HepG2 (cell line): ENCODE measurements around the gene SAC3D1. TPM values are rescaled to one million over a fixed set of nuclear protein-coding genes. Genes with fewer than 3 reads are reported as not detected.

Source experiments
- ATF7-NPFF ChIP-seq: sonication (generic); formaldehyde crosslinking; IDR thresholded peaks from 2 replicates; pipeline ENCODE4 v1.8.1; 2023; ENCODE audit warnings: mild to moderate bottlenecking, low read depth, missing genetic modification reagents, moderate library complexity
- CHD4 ChIP-seq: fragments of 200-600 bp; sonication (generic); IDR thresholded peaks from 2 replicates; pipeline ENCODE4 v1.7.0; 2017; ENCODE audit warnings: mild to moderate bottlenecking, low read length, borderline replicate concordance
- FOXA1 ChIP-seq, 2 experiments: fragments of 450-650 bp in 1 of 2; sonication (generic) in 1 of 2; formaldehyde crosslinking in 1 of 2; IDR thresholded peaks; 2 replicates each; pipeline versions ENCODE4 v1.4.0 to v1.6.1; 2016 to 2020; ENCODE audit warnings: missing genetic modification reagents in 1 of 2
- HMG20A ChIP-seq: IDR thresholded peaks from 2 replicates; pipeline ENCODE4 v1.6.1; 2016; ENCODE audit warnings: borderline replicate concordance
- HOXA3 ChIP-seq: sonication (generic); formaldehyde crosslinking; IDR thresholded peaks from 2 replicates; pipeline ENCODE4 v1.5.0; 2020; ENCODE audit warnings: missing genetic modification reagents
- MIER2 ChIP-seq: IDR thresholded peaks from 2 replicates; pipeline ENCODE4 v1.6.1; 2016; ENCODE audit warnings: missing biosample characterization, missing genetic modification reagents
- NR2F1 ChIP-seq, 2 experiments: fragments of 450-650 bp in 1 of 2; formaldehyde crosslinking in 1 of 2; IDR thresholded peaks; 2 replicates each; pipeline versions ENCODE4 v1.5.0 to v1.6.1; 2016 to 2020; ENCODE audit warnings: mild to moderate bottlenecking in 1 of 2, missing compliant biosample characterization in 1 of 2, missing genetic modification reagents in 1 of 2, moderate library complexity in 1 of 2
- STAT5B ChIP-seq: sonication (generic); formaldehyde crosslinking; IDR thresholded peaks from 2 replicates; pipeline ENCODE4 v1.4.0; 2020; ENCODE audit warnings: missing genetic modification reagents
- ZKSCAN8 ChIP-seq: IDR thresholded peaks from 2 replicates; pipeline ENCODE4 v1.6.1; 2016; ENCODE audit warnings: borderline replicate concordance, missing genetic modification reagents, missing compliant biosample characterization
- ZNF17 ChIP-seq: sonication (generic); formaldehyde crosslinking; IDR thresholded peaks from 2 replicates; pipeline ENCODE4 v1.5.0; 2020; ENCODE audit warnings: mild to moderate bottlenecking, missing genetic modification reagents
- ZNF263 ChIP-seq: sonication (generic); formaldehyde crosslinking; IDR thresholded peaks from 2 replicates; pipeline ENCODE4 v1.4.0; 2020; ENCODE audit warnings: missing genetic modification reagents
- ZNF367 ChIP-seq: sonication (generic); formaldehyde crosslinking; IDR thresholded peaks from 2 replicates; pipeline ENCODE4 v1.4.0; 2020; ENCODE audit warnings: missing genetic modification reagents, borderline replicate concordance
- ZNF530 ChIP-seq: sonication (generic); formaldehyde crosslinking; IDR thresholded peaks from 2 replicates; pipeline ENCODE4 v1.5.0; 2020; ENCODE audit warnings: low read depth, mild to moderate bottlenecking, missing genetic modification reagents
- ZNF556 ChIP-seq: sonication (generic); formaldehyde crosslinking; IDR thresholded peaks from 2 replicates; pipeline ENCODE4 v1.4.0; 2020; ENCODE audit warnings: mild to moderate bottlenecking, missing genetic modification reagents, borderline replicate concordance
- polyA plus RNA-seq, 8 experiments: library from polyadenylated mRNA; depleted of rRNA in 3 of 8; stranded (reverse) in 7 of 8; unstranded in 1 of 8; fragments of >200 nt; fragmentation: Illumina TruSeq in 4 of 8; extraction: Trizol in 4 of 8; gene quantifications; 2 replicates each; pipeline versions ENCODE4 v1.2.1 to v1.2.3, GENCODE V29; 2011 to 2016; ENCODE audit warnings: low read depth in 4 of 8, missing spikeins in 1 of 8, mixed read lengths in 1 of 8; ENCODE audit not compliant: insufficient read depth in 1 of 8
- total RNA-seq, 5 experiments: library from RNA; depleted of rRNA; stranded (reverse); fragments of >200 nt; fragmentation: Illumina TruSeq; extraction: Trizol; gene quantifications; 2 replicates each; pipeline ENCODE4 v1.2.3, GENCODE V29; 2016; ENCODE audit warnings: low read depth in 1 of 5
- TF ChIP-seq, protein P1 (sequence below), 2 experiments: sonication (generic) in 1 of 2; formaldehyde crosslinking in 1 of 2; IDR thresholded peaks; 2 replicates each; pipeline versions ENCODE4 v1.5.1 to v1.6.1; 2011 to 2020; ENCODE audit warnings: borderline replicate concordance in 1 of 2, low read depth in 1 of 2, low read length in 1 of 2, mild to moderate bottlenecking in 1 of 2, missing genetic modification reagents in 1 of 2, moderate library complexity in 1 of 2
- TF ChIP-seq, protein P2 (sequence below): sonication (generic); formaldehyde crosslinking; IDR thresholded peaks from 2 replicates; pipeline ENCODE4 v1.4.0; 2020; ENCODE audit warnings: missing genetic modification reagents
- TF ChIP-seq, protein P3 (sequence below): sonication (generic); formaldehyde crosslinking; IDR thresholded peaks from 2 replicates; pipeline ENCODE4 v1.5.0; 2020; ENCODE audit warnings: missing genetic modification reagents
- TF ChIP-seq, protein P4 (sequence below): sonication (generic); formaldehyde crosslinking; IDR thresholded peaks from 2 replicates; pipeline ENCODE4 v1.4.0; 2020; ENCODE audit warnings: mild to moderate bottlenecking, missing genetic modification reagents
- TF ChIP-seq, protein P5 (sequence below): sonication (generic); formaldehyde crosslinking; IDR thresholded peaks from 2 replicates; pipeline ENCODE4 v1.5.1; 2020; ENCODE audit warnings: mild to moderate bottlenecking, missing genetic modification reagents, moderate library complexity

Gene SAC3D1
- total and polyA plus RNA-seq, 2 of the 13 experiments (the other 11 are each of a cell fraction or from before 2014, with no cell fraction given), result 7.4 to 36.3 TPM

DNA sequence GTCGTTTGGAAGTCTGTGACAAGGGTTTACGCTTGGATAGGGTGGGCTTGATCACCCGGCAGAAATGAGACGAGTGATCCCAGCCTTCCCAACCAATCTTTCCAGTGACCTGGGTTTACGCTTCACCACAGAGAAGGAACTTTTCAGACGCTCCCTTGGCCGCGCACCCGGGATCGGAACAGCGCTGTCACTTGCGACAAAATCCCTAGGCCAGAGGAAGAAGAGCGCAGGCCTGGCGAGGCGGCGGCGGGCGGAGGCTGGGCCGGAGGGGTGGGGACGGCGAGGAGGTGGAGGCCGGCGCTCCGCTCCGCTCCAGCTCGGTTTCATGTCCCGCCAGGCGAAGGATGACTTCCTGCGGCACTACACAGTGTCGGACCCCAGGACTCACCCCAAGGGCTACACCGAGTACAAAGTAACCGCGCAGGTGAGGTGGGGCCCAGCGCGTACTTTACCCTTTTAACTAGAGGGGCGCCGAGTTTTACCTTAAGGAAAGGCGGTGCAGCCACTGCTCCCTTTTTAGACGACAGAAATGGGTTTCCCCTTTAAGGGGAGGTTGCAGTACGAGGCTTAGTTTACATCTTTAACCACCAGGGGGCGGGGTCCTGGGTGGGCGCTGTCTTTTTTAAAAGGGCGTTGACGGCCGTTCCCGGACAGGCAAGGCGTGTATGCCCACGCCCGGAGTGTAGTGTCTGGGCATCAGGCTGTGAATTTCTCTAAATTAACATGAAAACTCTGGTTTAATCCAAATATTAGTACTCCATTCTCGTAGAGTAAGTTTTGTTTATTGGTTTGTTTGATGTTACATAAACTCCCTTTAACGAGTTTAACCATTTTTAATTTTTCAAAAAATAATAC is 13.6 kb upstream of the SAC3D1 start, which contains the start of gene SNX15 (continued):
- TF ChIP-seq, protein P1, sequence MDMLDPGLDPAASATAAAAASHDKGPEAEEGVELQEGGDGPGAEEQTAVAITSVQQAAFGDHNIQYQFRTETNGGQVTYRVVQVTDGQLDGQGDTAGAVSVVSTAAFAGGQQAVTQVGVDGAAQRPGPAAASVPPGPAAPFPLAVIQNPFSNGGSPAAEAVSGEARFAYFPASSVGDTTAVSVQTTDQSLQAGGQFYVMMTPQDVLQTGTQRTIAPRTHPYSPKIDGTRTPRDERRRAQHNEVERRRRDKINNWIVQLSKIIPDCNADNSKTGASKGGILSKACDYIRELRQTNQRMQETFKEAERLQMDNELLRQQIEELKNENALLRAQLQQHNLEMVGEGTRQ (IDR thresholded peaks at IDR 0.05; ENCODE audit: low read depth, low read length), result no peak
- TF ChIP-seq, protein P1 (CRISPR knock-in tag; IDR thresholded peaks at IDR 0.05; ENCODE audit: borderline replicate concordance), result peak; percentile 33; the same call in 1 of the 2 replicates
- TF ChIP-seq ZKSCAN8 (CRISPR knock-in tag), result no peak; the same call in 1 of the 2 replicates
- TF ChIP-seq, protein P2, sequence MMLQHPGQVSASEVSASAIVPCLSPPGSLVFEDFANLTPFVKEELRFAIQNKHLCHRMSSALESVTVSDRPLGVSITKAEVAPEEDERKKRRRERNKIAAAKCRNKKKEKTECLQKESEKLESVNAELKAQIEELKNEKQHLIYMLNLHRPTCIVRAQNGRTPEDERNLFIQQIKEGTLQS, result no peak; the same call in 1 of the 2 replicates
- TF ChIP-seq HOXA3 (CRISPR knock-in tag), result peak; percentile 80
- TF ChIP-seq CHD4, result peak; percentile 43; the same call in 1 of the 2 replicates
- no peak for TF ChIP-seq ZNF17
- no peak for TF ChIP-seq MIER2 (CRISPR knock-in tag)
- TF ChIP-seq HMG20A, result no peak
- peak; percentile 60; the same call in 1 of the 2 replicates for TF ChIP-seq ZNF263 (CRISPR knock-in tag)
- no peak for TF ChIP-seq ZNF367
- no peak for TF ChIP-seq NR2F1 (CRISPR knock-in tag; IDR thresholded peaks at IDR 0.05)
- no peak for TF ChIP-seq STAT5B (CRISPR knock-in tag)
- TF ChIP-seq ATF7-NPFF (CRISPR knock-in tag), result peak; percentile 48; the same call in 1 of the 2 replicates
- TF ChIP-seq FOXA1 (IDR thresholded peaks at IDR 0.05), result no peak
- no peak for TF ChIP-seq FOXA1 (CRISPR knock-in tag; IDR thresholded peaks at IDR 0.05)
- TF ChIP-seq, protein P3, sequence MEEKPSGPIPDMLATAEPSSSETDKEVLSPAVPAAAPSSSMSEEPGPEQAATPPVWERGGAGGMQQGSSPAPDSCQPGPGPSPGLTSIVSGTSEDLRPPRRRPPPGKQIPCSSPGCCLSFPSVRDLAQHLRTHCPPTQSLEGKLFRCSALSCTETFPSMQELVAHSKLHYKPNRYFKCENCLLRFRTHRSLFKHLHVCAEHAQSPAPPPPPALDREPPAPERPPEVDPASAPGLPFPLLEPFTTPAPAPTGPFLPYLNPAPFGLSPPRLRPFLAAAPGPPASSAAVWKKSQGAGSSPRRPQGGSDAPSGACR (CRISPR knock-in tag), result peak; percentile 32; the same call in 1 of the 2 replicates
- TF ChIP-seq, protein P4, sequence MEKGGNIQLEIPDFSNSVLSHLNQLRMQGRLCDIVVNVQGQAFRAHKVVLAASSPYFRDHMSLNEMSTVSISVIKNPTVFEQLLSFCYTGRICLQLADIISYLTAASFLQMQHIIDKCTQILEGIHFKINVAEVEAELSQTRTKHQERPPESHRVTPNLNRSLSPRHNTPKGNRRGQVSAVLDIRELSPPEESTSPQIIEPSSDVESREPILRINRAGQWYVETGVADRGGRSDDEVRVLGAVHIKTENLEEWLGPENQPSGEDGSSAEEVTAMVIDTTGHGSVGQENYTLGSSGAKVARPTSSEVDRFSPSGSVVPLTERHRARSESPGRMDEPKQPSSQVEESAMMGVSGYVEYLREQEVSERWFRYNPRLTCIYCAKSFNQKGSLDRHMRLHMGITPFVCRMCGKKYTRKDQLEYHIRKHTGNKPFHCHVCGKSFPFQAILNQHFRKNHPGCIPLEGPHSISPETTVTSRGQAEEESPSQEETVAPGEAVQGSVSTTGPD (CRISPR knock-in tag), result no peak
- no peak for TF ChIP-seq ZNF530 (CRISPR knock-in tag)
- TF ChIP-seq, protein P5, sequence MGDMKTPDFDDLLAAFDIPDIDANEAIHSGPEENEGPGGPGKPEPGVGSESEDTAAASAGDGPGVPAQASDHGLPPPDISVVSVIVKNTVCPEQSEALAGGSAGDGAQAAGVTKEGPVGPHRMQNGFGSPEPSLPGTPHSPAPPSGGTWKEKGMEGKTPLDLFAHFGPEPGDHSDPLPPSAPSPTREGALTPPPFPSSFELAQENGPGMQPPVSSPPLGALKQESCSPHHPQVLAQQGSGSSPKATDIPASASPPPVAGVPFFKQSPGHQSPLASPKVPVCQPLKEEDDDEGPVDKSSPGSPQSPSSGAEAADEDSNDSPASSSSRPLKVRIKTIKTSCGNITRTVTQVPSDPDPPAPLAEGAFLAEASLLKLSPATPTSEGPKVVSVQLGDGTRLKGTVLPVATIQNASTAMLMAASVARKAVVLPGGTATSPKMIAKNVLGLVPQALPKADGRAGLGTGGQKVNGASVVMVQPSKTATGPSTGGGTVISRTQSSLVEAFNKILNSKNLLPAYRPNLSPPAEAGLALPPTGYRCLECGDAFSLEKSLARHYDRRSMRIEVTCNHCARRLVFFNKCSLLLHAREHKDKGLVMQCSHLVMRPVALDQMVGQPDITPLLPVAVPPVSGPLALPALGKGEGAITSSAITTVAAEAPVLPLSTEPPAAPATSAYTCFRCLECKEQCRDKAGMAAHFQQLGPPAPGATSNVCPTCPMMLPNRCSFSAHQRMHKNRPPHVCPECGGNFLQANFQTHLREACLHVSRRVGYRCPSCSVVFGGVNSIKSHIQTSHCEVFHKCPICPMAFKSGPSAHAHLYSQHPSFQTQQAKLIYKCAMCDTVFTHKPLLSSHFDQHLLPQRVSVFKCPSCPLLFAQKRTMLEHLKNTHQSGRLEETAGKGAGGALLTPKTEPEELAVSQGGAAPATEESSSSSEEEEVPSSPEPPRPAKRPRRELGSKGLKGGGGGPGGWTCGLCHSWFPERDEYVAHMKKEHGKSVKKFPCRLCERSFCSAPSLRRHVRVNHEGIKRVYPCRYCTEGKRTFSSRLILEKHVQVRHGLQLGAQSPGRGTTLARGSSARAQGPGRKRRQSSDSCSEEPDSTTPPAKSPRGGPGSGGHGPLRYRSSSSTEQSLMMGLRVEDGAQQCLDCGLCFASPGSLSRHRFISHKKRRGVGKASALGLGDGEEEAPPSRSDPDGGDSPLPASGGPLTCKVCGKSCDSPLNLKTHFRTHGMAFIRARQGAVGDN (CRISPR knock-in tag), result peak; percentile 91
- TF ChIP-seq ZNF556 (CRISPR knock-in tag), result peak; percentile 79; the same call in 1 of the 2 replicates
